Measurements from ENCODE around the gene TEX264.
A peak's percentile ranks its signal among the peaks of the same experiment; 100 is the strongest.
"Not testable (repeated sequence)": the region's sequence is repeated elsewhere in the genome, so short reads cannot be mapped to it uniquely, and the experiment has no call there.

TEX264 gene, protein sequence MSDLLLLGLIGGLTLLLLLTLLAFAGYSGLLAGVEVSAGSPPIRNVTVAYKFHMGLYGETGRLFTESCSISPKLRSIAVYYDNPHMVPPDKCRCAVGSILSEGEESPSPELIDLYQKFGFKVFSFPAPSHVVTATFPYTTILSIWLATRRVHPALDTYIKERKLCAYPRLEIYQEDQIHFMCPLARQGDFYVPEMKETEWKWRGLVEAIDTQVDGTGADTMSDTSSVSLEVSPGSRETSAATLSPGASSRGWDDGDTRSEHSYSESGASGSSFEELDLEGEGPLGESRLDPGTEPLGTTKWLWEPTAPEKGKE

GRCh38 chr3:51670823-51671733 is at the start of gene TEX264:
Gene TEX264, plus strand, starts transcription at chr3:51671252. Its CDS starts 3,053 bp downstream, at chr3:51674305.
- peak; percentile 88 for DNase-seq

DNA sequence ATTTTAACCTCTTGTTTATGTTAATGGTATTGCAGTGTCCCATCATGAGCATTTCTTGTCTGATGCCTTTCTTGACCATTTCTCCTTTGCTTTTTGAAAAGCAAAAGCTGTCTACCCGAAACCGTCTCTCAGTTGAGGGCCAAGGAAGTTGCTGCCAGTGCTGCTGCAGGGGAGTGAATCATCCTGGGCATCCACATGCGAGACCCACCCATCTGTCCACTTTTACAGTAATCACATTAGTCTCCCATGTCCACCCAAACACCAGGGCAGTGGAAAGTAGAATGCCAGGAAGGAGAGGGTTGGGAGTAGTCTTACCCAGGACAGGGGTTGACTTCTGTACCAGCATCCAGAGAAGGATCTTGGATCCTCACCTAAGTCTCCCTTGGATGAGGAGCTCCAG is 48.6 kb upstream of the TEX264 start:
- DNase-seq = no peak

GRCh38 chr3:51622868-51623267 is 48.2 kb upstream of the TEX264 start:
- no peak for DNase-seq

DNA sequence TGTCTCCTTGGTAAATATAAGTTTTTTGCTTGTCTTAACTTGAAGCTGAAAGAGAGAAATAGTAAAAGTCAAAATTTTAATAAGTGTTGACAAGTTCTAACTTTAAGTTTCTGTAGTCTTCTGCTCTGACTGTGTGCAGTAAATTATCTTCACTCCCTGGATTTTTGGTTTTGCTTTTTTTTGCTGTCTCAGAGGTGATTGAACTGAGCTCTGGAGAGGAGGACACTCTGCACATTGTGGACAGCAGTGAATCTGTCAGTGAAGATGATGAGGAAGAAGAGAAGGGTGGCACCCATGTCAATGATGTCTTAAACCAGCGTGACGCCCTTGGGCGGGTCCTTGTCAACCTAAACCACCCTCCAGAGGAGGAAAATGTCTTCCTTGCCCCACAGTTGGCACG is 40.5 kb upstream of the TEX264 start:
- no peak for DNase-seq

- no peak for DNase-seq
Observed at GRCh38 chr3:51637144-51637940, 33.7 kb upstream of the TEX264 start.

DNA sequence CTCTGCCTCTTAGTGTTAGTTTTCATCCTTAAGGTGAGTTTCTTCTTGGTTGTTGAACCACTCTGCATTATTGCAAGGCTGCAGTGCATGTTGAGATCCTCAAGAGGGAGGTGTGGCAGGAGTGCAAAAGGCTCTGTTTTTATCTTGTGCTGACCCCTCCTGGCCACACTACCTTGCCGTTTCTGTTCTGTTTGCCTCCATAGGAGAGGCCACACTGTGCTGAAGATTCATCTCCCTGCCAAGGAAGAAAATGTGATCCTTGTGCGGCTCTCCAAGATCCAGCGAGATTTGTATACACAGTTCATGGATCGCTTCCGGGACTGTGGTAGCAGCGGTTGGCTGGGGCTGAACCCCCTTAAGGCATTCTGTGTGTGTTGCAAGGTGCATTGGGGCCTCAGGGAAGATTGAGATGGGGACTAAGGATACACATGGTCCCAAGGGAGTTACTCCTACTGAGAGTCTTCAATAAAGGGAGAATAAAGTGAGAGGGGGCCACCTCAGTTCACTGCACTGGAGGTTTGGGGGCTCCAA is 33.0 kb upstream of the TEX264 start:
- peak; percentile 16 for DNase-seq

DNA sequence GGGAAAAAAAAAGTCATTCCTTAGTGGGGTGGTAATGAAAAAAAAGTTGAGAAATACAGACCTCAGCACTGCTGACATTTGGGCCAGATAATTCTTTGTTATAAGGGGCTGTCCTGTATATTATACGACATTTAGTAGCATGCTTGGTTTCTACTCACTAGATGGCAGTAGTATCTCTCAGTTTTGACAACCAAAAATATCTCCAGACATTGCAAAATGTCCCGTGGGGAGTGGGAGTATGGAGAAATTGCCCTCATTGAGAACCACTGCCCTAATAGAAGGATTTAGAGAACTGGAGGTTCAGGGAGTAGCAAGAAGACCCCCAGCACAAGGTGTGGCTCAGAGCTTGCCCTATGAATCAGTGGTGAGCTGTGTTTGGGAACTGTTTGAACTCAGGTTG is 28.6 kb upstream of the TEX264 start:
- DNase-seq = no peak

DNA sequence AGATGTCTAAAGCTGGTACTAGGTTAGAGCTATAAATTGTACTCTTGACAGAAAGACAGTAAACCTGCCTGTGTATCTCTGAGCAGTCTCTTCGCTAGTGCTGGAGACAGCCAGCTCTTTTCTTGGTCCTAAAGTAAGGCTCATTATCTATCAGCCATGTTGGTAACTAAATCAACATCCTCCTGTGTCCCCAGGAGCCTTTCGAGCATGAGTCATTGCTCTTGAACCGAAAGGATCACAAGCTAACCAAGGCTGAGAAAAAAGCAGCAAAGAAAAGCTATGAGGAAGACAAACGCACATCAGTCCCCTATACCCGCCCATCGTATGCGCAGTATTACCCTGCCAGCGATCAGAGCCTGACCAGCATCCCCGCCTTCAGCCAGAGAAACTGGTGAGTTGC is 25.0 kb upstream of the TEX264 start:
- DNase-seq = no peak

DNA sequence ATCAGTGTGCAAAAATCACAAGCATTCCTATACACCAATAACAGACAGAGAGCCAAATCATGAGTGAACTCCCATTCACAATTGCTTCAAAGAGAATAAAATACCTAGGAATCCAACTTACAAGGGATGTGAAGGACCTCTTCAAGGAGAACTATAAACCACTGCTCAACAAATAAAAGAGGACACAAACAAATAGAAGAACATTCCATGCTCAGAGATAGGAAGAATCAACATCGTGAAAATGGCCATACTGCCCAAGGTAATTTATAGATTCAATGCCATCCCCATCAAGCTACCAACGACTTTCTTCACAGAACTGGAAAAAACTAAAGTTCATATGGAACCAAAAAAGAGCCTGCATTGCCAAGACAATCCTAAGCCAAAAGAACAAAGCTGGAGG is 18.9 kb upstream of the TEX264 start:
- DNase-seq = not testable (repeated sequence)

DNA sequence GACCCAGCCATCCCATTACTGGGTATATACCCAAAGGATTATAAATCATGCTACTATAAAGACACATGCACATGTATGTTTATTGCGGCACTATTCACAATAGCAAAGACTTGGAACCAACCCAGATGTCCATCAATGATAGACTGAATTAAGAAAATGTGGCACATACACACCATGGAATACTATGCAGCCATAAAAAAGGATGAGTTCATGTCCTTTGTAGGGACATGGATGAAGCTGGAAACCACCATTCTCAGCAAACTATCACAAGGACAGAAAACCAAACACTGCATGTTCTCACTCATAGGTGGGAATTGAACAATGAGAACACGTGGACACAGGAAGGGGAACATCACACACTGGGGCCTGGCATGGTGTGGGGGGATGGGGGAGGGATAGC is 17.6 kb upstream of the TEX264 start:
- not testable (repeated sequence) for DNase-seq

DNA sequence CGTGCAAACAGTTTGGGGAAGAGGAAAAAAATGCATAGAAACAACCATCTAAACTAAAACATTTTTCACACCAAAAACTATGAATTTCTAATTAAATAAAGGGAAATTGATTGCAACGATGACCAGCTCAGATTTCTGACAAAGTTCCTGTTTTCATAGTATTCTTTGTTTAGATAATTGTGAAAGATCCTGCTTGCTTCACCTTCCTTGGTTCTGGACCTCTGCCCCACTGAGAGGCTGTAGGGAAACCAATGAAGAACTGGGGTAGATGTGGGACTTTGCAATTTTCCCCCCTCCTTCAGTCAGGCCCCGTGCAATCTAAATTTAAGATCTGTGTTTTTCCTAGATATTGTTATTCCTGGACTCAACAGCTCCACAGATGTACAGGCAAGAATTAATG is 13.8 kb upstream of the TEX264 start:
- no peak for DNase-seq

GRCh38 chr3:51659942-51660341 is 11.1 kb upstream of the TEX264 start:
- no peak for DNase-seq

DNA sequence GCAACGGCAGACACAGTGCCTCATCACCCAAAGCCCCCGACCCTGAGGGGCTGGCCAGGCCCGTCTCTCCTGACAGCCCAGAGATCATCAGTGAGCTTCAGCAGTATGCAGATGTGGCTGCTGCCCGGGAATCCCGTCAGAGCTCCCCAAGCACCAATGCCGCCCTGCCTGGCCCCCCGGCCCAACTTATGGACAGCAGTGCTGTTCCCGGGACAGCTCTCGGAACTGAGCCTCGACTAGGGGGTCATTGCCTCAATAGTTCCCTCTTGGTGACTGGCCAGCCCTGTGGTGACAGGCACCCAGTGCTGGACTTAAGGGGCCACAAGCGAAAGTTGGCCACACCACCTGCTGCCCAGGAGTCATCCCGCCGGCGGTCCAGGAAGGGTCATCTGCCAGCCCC is 8.6 kb upstream of the TEX264 start:
- no peak for DNase-seq

DNA sequence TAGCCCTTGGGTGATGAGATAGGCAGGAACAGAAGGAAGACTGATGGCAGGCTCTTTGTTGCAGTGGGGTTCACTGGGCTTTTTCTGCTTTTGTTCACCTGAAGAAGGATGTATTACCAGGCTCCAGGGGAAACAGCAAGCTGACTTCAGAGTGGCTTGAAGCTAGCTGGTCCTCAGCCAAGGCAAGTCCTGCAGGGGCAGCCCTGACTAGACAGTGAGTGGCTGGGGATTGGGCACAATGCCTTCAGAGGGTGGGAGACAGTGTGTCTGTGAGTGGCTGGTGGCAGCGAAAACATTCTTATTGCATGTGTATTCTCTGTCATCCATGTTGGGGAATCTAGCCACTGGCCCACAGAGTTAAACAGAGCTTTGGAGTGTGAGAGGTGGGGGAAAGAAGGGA is 2.3 kb upstream of the TEX264 start:
- no peak for DNase-seq

GRCh38 chr3:51669241-51670052 is 1.6 kb upstream of the TEX264 start:
- DNase-seq = peak; percentile 88

- DNase-seq = no peak
Observed at GRCh38 chr3:51670053-51670822, 814 bp upstream of the TEX264 start.

DNA sequence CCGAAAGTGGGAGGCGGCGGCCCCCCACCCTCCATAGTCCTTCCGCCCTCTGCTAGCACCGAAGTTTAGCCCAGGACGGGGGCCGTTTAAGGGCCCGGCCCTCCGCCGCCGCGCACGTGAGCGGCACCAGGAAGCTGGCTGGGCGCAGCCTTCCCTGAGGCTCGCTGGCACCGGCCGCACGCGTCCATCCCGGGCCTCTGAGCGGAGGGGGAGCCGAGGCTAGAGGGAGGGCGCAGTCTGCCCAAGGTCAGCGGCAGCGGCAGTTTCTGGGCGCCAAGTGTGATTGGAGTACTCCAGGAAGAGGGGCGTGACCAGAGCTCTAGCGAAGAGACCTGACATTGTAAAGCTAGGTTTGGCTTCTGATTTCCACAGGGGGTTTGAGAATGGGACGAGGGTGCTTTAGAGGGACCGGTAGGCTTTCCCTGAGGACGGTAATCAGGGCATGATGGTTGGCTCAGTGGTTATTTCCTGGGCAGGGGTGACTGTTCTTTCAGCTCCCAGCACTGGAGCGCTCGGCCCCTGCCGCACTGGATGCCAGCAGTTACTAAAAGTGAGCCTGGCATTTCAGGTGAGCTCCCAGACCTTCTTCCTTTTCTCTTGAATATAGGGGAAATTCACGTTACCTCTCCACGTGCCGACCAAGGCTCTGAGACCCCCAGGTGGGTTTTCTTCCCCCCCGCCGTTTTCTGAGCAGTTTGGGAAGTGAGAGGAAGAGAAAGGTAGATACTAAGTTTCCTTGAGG is 853 bp downstream of the TEX264 start:
- DNase-seq = peak; percentile 49

DNA sequence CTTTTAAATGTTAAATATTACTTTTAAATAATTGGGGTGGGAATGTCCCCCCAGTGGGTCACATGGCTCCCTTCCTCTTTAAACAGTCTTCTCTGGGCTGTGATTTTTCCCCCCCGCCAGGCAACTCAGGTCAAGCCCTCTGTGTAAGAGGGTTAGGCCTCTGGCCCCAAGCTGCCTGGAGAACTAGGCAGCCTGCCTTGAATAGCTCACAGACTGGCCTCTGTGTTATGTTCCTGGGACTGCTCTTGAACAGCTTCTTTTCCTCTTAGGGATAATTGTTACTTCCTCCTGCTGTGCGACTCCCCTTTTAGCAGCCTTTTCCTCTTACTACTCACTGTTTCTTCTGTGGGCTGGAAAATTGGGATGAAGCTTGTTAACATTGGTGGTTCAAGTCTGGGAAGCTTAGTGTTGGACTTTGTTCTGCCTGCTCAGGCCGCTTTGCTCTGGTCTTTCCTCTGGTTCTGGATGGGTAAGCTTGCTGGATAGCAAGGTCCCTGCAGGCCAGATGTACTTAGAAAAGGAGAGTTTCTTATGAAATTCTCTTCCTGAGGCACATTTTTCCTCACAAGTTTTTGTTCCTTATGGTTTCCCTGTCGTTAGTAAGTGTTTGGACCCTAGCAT is 2.2 kb downstream of the TEX264 start:
- DNase-seq = no peak

- no peak for DNase-seq
Observed at GRCh38 chr3:51673802-51674654, 3.0 kb downstream of the TEX264 start.
